ENCODE data around the gene KCNT1. TPM values are rescaled to one million over a fixed set of nuclear protein-coding genes. Genes with fewer than 3 reads are reported as not detected.

The KCNT1 gene
- total RNA-seq, 1 experiment from 2014 or later = not detected

DNA sequence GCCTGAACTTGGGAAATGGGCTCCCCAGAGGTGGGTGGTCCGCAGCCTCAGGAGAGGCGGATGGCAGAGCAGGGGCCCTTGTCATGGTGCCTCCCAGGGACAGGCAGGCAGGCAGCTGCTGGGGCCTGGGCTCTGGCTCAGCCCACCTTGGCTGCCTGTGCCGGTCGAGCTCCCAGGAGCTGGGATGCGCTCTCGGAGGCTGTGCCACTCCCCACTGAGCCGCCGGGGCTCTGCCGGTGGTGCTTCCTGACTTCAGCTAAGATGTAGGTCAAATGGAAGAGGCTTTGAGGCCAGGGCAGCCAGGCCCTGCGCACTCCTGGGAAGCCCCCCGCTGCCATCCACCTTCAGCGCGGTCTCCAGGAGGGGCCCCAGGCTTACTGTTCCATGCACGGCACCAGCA is 41.0 kb downstream of the KCNT1 start:
- Histone ChIP-seq H3K9me3 (ENCODE audit: low read depth, low read length, poor library complexity, severe bottlenecking) (no peaks in the 10 kb centered on the region), H3K36me3 (ENCODE audit: insufficient read depth, low read length, poor library complexity, severe bottlenecking) (no peaks in the 10 kb centered on the region), H3K4me1 (ENCODE audit: insufficient read depth, low read length, poor library complexity, severe bottlenecking) (no peaks in the 10 kb centered on the region), H3K27me3 (replicated peaks; ENCODE audit: insufficient read depth, low read depth, low read length, poor library complexity) (no peaks in the 10 kb centered on the region), H3K4me3 (ENCODE audit: low read depth, low read length, poor library complexity, severe bottlenecking) (no peak overlapping the region), H3K27ac (ENCODE audit: low read depth, low read length, poor library complexity, severe bottlenecking) (no peak overlapping the region)
- ChIA-PET CTCF (no interaction called here), POLR2A (ENCODE audit: low non-redundant PET) (no interaction called here)
- intact Hi-C loops (cut with micrococcal nuclease; ENCODE audit: unreplicated experiment) = no loop called here
- no TSS peak for BruUV-seq (replicated peaks)
- no peak for DNase-seq (ENCODE audit: low spot score)
- TF ChIP-seq, protein P1, sequence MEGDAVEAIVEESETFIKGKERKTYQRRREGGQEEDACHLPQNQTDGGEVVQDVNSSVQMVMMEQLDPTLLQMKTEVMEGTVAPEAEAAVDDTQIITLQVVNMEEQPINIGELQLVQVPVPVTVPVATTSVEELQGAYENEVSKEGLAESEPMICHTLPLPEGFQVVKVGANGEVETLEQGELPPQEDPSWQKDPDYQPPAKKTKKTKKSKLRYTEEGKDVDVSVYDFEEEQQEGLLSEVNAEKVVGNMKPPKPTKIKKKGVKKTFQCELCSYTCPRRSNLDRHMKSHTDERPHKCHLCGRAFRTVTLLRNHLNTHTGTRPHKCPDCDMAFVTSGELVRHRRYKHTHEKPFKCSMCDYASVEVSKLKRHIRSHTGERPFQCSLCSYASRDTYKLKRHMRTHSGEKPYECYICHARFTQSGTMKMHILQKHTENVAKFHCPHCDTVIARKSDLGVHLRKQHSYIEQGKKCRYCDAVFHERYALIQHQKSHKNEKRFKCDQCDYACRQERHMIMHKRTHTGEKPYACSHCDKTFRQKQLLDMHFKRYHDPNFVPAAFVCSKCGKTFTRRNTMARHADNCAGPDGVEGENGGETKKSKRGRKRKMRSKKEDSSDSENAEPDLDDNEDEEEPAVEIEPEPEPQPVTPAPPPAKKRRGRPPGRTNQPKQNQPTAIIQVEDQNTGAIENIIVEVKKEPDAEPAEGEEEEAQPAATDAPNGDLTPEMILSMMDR (conservative IDR thresholded peaks at IDR 0.05; ENCODE audit: low read depth, low read length) = no peak
- TF ChIP-seq EZH2 (IDR thresholded peaks at IDR 0.05; ENCODE audit: borderline replicate concordance, low read depth, low read length, poor library complexity, severe bottlenecking) = no peak

DNA sequence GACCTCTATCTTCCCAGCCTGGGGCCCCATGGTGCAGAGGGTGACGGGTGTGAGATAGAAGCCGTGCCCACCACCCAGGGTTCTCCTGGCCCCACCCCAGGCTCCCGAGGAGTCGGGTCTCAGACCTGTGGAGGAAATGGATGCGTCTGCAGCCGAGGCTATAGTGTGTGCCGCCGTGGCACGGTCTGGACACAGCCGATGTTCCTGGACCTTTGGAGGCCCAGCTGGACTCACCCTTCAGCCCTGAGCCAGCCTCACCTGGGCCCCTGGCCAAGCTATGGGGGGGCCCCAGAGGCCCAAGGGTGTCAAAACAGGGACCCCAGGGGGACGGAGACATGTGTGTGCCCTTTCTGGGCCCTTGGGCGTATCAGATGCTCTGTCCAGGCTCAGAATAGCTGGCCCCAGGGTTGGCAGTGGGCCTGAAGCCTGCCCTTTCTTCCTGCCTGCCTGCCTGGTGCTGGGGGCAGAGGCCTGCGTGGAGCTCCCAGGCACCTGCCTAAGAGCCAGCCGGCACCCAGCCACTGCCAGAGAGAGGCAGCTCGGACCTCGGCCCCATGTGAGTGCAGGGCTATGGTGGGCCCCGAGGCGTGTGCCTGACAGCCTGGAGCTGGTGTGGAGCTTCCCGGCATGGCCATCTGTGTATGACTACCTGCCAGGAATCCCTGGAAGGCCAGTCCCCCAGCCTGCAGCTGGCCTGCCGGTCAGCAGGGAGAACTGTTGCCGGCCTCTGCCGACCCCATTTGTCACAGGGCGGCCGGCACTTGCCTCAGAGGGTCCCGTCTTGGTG is 41.8 kb downstream of the KCNT1 start:
- POLR2A ChIA-PET (ENCODE audit: low non-redundant PET) = no interaction called here
- H3K4me1 ChIP-seq (ENCODE audit: insufficient read depth, low read length, poor library complexity, severe bottlenecking) = no peaks in the 10 kb centered on the region
- CTCF ChIA-PET = no interaction called here
- TF ChIP-seq EZH2 (IDR thresholded peaks at IDR 0.05; ENCODE audit: borderline replicate concordance, low read depth, low read length, poor library complexity, severe bottlenecking) = no peak
- TF ChIP-seq, protein P1 (conservative IDR thresholded peaks at IDR 0.05; ENCODE audit: low read depth, low read length) = no peak
- no TSS peak for BruUV-seq (replicated peaks)
- no peak for DNase-seq (ENCODE audit: low spot score)
- intact Hi-C loops (cut with micrococcal nuclease; ENCODE audit: unreplicated experiment) = no loop called here
- H3K27ac ChIP-seq (ENCODE audit: low read depth, low read length, poor library complexity, severe bottlenecking) = no peak overlapping the region
- H3K36me3 ChIP-seq (ENCODE audit: insufficient read depth, low read length, poor library complexity, severe bottlenecking) = no peaks in the 10 kb centered on the region
- no peaks in the 10 kb centered on the region for H3K27me3 ChIP-seq (replicated peaks; ENCODE audit: insufficient read depth, low read depth, low read length, poor library complexity)
- H3K9me3 ChIP-seq (ENCODE audit: low read depth, low read length, poor library complexity, severe bottlenecking) = no peaks in the 10 kb centered on the region
- no peak overlapping the region for H3K4me3 ChIP-seq (ENCODE audit: low read depth, low read length, poor library complexity, severe bottlenecking)

DNA sequence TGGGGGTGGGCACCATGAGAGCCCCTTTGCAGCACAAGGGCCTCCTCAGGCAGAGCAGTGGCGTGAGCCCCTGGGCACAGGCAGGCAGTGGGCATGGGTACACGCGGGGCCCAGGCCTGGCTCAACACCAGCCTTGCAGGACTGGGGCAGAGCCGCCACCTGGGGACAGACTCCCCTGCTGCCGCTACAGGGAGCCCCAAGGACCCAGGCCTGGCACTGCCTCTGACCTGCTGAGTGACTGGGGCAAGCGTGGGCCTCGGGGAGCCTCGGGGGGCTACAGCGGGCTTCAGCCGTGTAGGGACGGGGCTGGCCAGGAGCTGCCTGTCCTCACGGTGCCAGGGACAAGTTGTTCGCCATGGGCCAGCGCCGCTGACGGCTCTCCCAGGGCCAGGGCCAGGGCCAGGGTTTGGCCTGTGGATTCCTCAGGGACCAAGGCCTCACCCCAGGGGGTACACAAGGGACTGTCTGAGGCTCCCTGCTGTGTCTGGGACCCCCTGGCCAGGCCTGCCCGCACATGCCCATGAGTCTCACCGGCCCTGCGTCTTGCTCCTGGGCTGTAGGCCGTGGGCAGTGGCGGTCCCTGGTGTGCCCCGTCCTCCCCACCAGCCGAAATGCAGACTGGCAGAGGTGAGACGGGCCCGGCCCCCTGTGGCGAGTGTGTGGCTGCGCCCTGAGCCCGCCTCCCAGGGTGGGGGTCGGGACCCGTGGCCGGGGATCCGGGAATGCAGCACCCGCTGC is 42.5 kb downstream of the KCNT1 start:
- H3K4me3 ChIP-seq (ENCODE audit: low read depth, low read length, poor library complexity, severe bottlenecking) = no peak overlapping the region
- H3K27me3 ChIP-seq (replicated peaks; ENCODE audit: insufficient read depth, low read depth, low read length, poor library complexity) = no peaks in the 10 kb centered on the region
- H3K36me3 ChIP-seq (ENCODE audit: insufficient read depth, low read length, poor library complexity, severe bottlenecking) = no peaks in the 10 kb centered on the region
- CTCF ChIA-PET = no interaction called here
- H3K27ac ChIP-seq (ENCODE audit: low read depth, low read length, poor library complexity, severe bottlenecking) = no peak overlapping the region
- POLR2A ChIA-PET (ENCODE audit: low non-redundant PET) = no interaction called here
- no peaks in the 10 kb centered on the region for H3K4me1 ChIP-seq (ENCODE audit: insufficient read depth, low read length, poor library complexity, severe bottlenecking)
- no peak for TF ChIP-seq EZH2 (IDR thresholded peaks at IDR 0.05; ENCODE audit: borderline replicate concordance, low read depth, low read length, poor library complexity, severe bottlenecking)
- TF ChIP-seq, protein P1 (conservative IDR thresholded peaks at IDR 0.05; ENCODE audit: low read depth, low read length) = no peak
- no TSS peak for BruUV-seq (replicated peaks)
- intact Hi-C loops (cut with micrococcal nuclease; ENCODE audit: unreplicated experiment) = no loop called here
- H3K9me3 ChIP-seq (ENCODE audit: low read depth, low read length, poor library complexity, severe bottlenecking) = no peaks in the 10 kb centered on the region
- no peak for DNase-seq (ENCODE audit: low spot score)
